HFFc6 (cell line): ENCODE measurements around the gene GRB2. TPM values are rescaled to one million over a fixed set of nuclear protein-coding genes. Genes with fewer than 3 reads are reported as not detected.

Source experiments
- DNase-seq: peaks from one replicate; pipeline ENCODE4 v3.0.0-alpha.2; 2018
- H3K27ac Mint-ChIP-seq: 2 replicates; pipeline ENCODE4 v1.8.0; 2020; ENCODE audit warnings: mild to moderate bottlenecking, mixed read lengths
- H3K27me3 Mint-ChIP-seq: 2 replicates; pipeline ENCODE4 v1.8.0; 2021; ENCODE audit warnings: mild to moderate bottlenecking, moderate library complexity, mixed read lengths; ENCODE audit not compliant: insufficient read depth
- H3K36me3 Mint-ChIP-seq: 2 replicates; pipeline ENCODE4 v1.8.0; 2021; ENCODE audit warnings: low read depth, mixed read lengths
- H3K4me1 Mint-ChIP-seq: 2 replicates; pipeline ENCODE4 v1.8.0; 2020; ENCODE audit warnings: low read depth, mixed read lengths
- H3K4me3 Mint-ChIP-seq: 2 replicates; pipeline ENCODE4 v1.8.0; 2020; ENCODE audit warnings: mild to moderate bottlenecking, moderate library complexity, mixed read lengths
- H3K9me3 Mint-ChIP-seq: 2 replicates; pipeline ENCODE4 v1.8.0; 2020; ENCODE audit warnings: mild to moderate bottlenecking, mixed read lengths
- total RNA-seq, 6 experiments: library from RNA; stranded (reverse); fragmentation: NEBNext Ultra II Directional; extraction: Animal tissue kit (Norgen Biotek cat#: 25700); gene quantifications; 2 replicates in 1 of 6; 3 replicates in 5 of 6; pipeline ENCODE4 v1.2.3, GENCODE V29; 2021
- TF ChIP-seq, protein P1 (sequence below): fragments of 200-600 bp; sonication (generic); IDR thresholded peaks from 2 replicates; pipeline ENCODE4 v1.5.0; 2021; ENCODE audit warnings: antibody characterized with exemption, mild to moderate bottlenecking

The GRB2 gene
- total RNA-seq, 6 experiments from 2014 or later: 104 to 138 (median 116) TPM

GRCh38 chr17:75402026-75402425 is 3.5 kb downstream of the GRB2 start:
- no peaks in the 10 kb centered on the region for H3K36me3 Mint-ChIP-seq

DNA sequence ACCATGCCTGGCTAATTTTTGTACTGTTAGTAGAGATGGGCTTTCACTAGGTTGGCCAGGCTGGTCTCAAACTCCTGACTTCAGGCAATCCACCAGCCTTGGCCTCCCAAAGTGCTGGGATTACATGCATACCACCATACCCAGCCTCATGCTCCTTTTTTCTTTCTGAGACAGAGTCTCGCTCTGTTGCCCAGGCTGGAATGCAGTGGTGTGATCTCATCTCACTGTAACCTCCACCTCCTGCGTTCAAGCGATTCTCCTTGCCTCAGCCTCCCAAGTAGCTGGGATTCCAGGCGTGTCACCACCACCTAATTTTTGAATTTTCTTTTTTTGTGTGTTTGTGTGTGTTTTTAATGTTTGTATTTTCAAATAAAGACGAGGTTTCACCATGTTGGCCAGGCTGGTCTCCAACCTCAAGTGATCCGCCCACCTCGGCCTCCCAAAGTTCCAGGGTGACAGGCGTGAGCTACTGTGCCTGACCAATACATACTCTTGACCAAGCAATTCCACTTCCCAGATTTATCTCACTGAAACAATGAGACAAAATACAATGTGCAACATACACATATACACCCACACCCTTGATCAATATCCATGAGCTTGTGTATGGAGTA is 5.0 kb downstream of the GRB2 start:
- H3K36me3 Mint-ChIP-seq: no peaks in the 10 kb centered on the region

More at GRCh38 chr17:75402026-75402425, 3.5 kb downstream of the GRB2 start:
- TF ChIP-seq, protein P1, sequence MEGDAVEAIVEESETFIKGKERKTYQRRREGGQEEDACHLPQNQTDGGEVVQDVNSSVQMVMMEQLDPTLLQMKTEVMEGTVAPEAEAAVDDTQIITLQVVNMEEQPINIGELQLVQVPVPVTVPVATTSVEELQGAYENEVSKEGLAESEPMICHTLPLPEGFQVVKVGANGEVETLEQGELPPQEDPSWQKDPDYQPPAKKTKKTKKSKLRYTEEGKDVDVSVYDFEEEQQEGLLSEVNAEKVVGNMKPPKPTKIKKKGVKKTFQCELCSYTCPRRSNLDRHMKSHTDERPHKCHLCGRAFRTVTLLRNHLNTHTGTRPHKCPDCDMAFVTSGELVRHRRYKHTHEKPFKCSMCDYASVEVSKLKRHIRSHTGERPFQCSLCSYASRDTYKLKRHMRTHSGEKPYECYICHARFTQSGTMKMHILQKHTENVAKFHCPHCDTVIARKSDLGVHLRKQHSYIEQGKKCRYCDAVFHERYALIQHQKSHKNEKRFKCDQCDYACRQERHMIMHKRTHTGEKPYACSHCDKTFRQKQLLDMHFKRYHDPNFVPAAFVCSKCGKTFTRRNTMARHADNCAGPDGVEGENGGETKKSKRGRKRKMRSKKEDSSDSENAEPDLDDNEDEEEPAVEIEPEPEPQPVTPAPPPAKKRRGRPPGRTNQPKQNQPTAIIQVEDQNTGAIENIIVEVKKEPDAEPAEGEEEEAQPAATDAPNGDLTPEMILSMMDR: no peak
- Mint-ChIP-seq H3K27me3 (no peaks in the 10 kb centered on the region; the same call in 1 of the 2 replicates), H3K4me1 (peaks cover 32% of the 10 kb centered on the region), H3K9me3 (no peaks in the 10 kb centered on the region), H3K27ac (no peak overlapping the region), H3K4me3 (no peak overlapping the region)
- no peak for DNase-seq

GRCh38 chr17:75398279-75398678 is 7.2 kb downstream of the GRB2 start:
- H3K27ac Mint-ChIP-seq: no peak overlapping the region
- peaks cover 39% of the 10 kb centered on the region for H3K4me1 Mint-ChIP-seq
- TF ChIP-seq, protein P1: no peak
- no peaks in the 10 kb centered on the region for H3K9me3 Mint-ChIP-seq
- H3K27me3 Mint-ChIP-seq: no peaks in the 10 kb centered on the region; the same call in 1 of the 2 replicates
- peaks cover under 1% of the 10 kb centered on the region; the same call in 1 of the 2 replicates for H3K36me3 Mint-ChIP-seq
- no peak overlapping the region for H3K4me3 Mint-ChIP-seq
- DNase-seq: no peak

More for the DNA sequence above, 5.0 kb downstream of the GRB2 start:
- no peaks in the 10 kb centered on the region for H3K9me3 Mint-ChIP-seq
- TF ChIP-seq, protein P1: no peak
- H3K27ac Mint-ChIP-seq: no peak overlapping the region
- H3K27me3 Mint-ChIP-seq: no peaks in the 10 kb centered on the region; the same call in 1 of the 2 replicates
- no peak for DNase-seq
- peaks cover 28% of the 10 kb centered on the region for H3K4me1 Mint-ChIP-seq
- H3K4me3 Mint-ChIP-seq: no peak overlapping the region

DNA sequence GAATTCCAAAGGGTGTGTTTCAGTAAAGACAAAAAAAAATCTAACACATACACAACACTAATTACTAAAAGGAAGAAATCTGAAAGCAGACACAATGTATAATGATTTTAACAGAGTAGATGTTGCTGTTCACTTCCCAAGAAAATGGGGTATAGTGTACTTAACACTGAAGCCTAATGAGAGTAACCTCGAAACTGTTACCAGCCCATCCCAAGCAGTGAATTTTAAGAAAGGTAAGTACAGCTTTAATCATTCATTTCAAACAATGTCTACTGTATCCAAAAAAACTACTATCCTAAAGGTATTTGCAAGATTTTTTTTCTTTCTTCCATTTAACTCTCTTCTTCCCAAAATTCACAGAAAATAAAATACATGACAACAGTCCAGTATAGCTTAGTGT is 8.3 kb downstream of the GRB2 start:
- TF ChIP-seq, protein P1: no peak
- DNase-seq: no peak
- Mint-ChIP-seq H3K4me3 (no peak overlapping the region), H3K27me3 (no peaks in the 10 kb centered on the region; the same call in 1 of the 2 replicates), H3K9me3 (no peaks in the 10 kb centered on the region), H3K36me3 (peaks cover 8% of the 10 kb centered on the region), H3K27ac (no peak overlapping the region), H3K4me1 (peaks cover 40% of the 10 kb centered on the region)

DNA sequence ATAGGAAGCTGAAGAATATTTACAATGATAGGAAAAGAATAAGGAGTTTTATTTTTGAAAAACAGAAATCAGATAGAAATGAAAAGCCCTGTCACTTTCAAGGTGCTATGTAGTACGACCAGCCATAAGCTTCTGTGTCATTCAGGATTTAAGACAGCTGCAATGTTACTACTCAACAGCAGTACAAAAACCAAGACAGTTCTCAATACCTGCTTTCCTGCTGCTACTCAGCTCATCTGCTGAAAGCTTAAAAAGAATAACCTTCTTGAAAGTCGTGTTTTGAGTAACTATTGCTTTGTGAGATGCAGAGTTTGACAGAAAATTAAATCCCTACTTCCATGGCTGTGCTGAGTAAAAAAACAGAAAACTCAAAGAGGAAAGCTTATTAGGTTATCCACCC is 8.7 kb downstream of the GRB2 start:
- no peaks in the 10 kb centered on the region for H3K9me3 Mint-ChIP-seq
- peaks cover 11% of the 10 kb centered on the region for H3K36me3 Mint-ChIP-seq
- TF ChIP-seq, protein P1: no peak
- no peak overlapping the region for H3K4me3 Mint-ChIP-seq
- DNase-seq: no peak
- peaks cover 41% of the 10 kb centered on the region for H3K4me1 Mint-ChIP-seq
- H3K27ac Mint-ChIP-seq: no peak overlapping the region
- no peaks in the 10 kb centered on the region; the same call in 1 of the 2 replicates for H3K27me3 Mint-ChIP-seq
